K562 (cell line): ENCODE measurements around the gene SSH3. TPM values are rescaled to one million over a fixed set of nuclear protein-coding genes. Genes with fewer than 3 reads are reported as not detected.

Experiments
- E2F6 ChIP-seq, 2 experiments: IDR thresholded peaks; 2 replicates each; pipeline ENCODE4 v1.6.1; 2011; ENCODE audit warnings: borderline replicate concordance in 1 of 2, control low read depth in 1 of 2, low read depth in 1 of 2, low read length in 1 of 2, mild to moderate bottlenecking in 1 of 2, mixed read lengths in 1 of 2, moderate library complexity in 1 of 2; ENCODE audit not compliant: insufficient read depth in 1 of 2, insufficient read length in 1 of 2, poor library complexity in 1 of 2, severe bottlenecking in 1 of 2; ENCODE audit errors: extremely low read depth in 1 of 2
- POLR2A ChIP-seq: fragments of 450-650 bp; conservative IDR thresholded peaks from 2 replicates; pipeline ENCODE4 v1.6.1; 2016
- ZNF384 ChIP-seq: IDR thresholded peaks from 2 replicates; pipeline ENCODE4 v1.6.1; 2012; ENCODE audit warnings: low read depth, low read length, improper control_type of control experiment
- polyA plus RNA-seq, 8 experiments: library from polyadenylated mRNA; depleted of rRNA in 4 of 8; stranded (reverse) in 5 of 8; unstranded in 3 of 8; fragments of >200 nt; fragmentation: Nextera tagmentation in 2 of 8; fragmentation: Illumina TruSeq in 1 of 8; extraction: Ambion mirVana in 2 of 8; extraction: Trizol in 1 of 8; gene quantifications; 2 replicates each; pipeline versions ENCODE4 v1.2.1 to v1.2.3, GENCODE V29; 2011 to 2014; ENCODE audit warnings: inconsistent platforms in 1 of 8, missing spikeins in 1 of 8
- total RNA-seq, 7 experiments: library from RNA; depleted of rRNA in 6 of 7; stranded (reverse); fragments of >200 nt in 6 of 7; fragmentation: Illumina TruSeq in 2 of 7; extraction: Trizol in 2 of 7; gene quantifications; 2 replicates each; pipeline versions ENCODE4 v1.2.1 to v1.2.3, GENCODE V29; 2011 to 2021; ENCODE audit warnings: low replicate concordance in 1 of 7
- TF ChIP-seq, protein P1 (sequence below): fragments of 450-650 bp; IDR thresholded peaks from 2 replicates; pipeline ENCODE4 v1.6.1; 2017; ENCODE audit warnings: antibody characterized with exemption, mild to moderate bottlenecking
- TF ChIP-seq, protein P2 (sequence below): fragments of 450-650 bp; IDR thresholded peaks from 2 replicates; pipeline ENCODE4 v1.6.1; 2018; ENCODE audit not compliant: partially characterized antibody

The SSH3 gene
- total and polyA plus RNA-seq, 9 of the 15 experiments (the other 6 are each of a cell fraction or from before 2014, with no cell fraction given) = 0.07 to 1.0 (median 0.24) TPM; not detected in 3

DNA sequence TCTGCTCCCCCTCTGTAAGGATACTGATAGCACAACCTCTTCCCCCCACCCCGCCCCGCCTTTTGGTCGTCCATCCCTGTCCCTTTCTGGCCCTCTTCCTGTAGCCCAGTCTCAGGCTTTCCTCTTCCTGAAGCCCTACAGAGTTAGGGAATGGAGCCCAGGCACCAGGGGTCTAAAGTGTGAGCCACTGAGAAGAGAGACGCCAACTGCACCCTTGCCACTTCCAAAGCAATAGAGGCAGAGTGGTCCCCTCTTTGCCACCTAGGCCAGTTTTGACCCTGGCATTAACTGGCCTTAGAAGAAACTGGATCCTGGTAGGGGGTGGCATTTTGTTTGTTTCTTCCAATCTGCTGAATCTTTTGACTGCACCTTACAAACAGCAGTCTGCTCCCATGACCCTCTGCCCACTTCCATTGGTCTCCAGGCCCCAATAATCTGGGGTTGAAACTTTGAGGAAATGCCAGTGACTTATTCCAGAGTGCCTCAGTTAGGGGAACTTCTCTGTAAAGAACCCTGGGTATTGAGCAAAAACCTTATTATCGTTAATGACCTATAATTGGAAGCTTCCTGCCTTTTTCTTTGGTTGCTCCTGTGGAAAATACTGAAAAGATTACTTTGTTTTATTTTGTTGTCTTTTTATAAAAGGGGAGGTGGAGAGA, 46.7 kb upstream of the SSH3 start (continued):
- TF ChIP-seq, protein P1, sequence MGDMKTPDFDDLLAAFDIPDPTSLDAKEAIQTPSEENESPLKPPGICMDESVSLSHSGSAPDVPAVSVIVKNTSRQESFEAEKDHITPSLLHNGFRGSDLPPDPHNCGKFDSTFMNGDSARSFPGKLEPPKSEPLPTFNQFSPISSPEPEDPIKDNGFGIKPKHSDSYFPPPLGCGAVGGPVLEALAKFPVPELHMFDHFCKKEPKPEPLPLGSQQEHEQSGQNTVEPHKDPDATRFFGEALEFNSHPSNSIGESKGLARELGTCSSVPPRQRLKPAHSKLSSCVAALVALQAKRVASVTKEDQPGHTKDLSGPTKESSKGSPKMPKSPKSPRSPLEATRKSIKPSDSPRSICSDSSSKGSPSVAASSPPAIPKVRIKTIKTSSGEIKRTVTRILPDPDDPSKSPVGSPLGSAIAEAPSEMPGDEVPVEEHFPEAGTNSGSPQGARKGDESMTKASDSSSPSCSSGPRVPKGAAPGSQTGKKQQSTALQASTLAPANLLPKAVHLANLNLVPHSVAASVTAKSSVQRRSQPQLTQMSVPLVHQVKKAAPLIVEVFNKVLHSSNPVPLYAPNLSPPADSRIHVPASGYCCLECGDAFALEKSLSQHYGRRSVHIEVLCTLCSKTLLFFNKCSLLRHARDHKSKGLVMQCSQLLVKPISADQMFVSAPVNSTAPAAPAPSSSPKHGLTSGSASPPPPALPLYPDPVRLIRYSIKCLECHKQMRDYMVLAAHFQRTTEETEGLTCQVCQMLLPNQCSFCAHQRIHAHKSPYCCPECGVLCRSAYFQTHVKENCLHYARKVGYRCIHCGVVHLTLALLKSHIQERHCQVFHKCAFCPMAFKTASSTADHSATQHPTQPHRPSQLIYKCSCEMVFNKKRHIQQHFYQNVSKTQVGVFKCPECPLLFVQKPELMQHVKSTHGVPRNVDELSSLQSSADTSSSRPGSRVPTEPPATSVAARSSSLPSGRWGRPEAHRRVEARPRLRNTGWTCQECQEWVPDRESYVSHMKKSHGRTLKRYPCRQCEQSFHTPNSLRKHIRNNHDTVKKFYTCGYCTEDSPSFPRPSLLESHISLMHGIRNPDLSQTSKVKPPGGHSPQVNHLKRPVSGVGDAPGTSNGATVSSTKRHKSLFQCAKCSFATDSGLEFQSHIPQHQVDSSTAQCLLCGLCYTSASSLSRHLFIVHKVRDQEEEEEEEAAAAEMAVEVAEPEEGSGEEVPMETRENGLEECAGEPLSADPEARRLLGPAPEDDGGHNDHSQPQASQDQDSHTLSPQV = no peak
- TF ChIP-seq ZNF384 (no peak), E2F6 (IDR thresholded peaks at IDR 0.05; ENCODE audit: borderline replicate concordance in 1 of 2, extremely low read depth in 1 of 2, insufficient read depth in 1 of 2, insufficient read length in 1 of 2, low read depth in 1 of 2, low read length in 1 of 2, poor library complexity in 1 of 2, severe bottlenecking in 1 of 2) (no peak), POLR2A (peak; percentile 44; the same call in 1 of the 2 replicates)
- TF ChIP-seq, protein P2, sequence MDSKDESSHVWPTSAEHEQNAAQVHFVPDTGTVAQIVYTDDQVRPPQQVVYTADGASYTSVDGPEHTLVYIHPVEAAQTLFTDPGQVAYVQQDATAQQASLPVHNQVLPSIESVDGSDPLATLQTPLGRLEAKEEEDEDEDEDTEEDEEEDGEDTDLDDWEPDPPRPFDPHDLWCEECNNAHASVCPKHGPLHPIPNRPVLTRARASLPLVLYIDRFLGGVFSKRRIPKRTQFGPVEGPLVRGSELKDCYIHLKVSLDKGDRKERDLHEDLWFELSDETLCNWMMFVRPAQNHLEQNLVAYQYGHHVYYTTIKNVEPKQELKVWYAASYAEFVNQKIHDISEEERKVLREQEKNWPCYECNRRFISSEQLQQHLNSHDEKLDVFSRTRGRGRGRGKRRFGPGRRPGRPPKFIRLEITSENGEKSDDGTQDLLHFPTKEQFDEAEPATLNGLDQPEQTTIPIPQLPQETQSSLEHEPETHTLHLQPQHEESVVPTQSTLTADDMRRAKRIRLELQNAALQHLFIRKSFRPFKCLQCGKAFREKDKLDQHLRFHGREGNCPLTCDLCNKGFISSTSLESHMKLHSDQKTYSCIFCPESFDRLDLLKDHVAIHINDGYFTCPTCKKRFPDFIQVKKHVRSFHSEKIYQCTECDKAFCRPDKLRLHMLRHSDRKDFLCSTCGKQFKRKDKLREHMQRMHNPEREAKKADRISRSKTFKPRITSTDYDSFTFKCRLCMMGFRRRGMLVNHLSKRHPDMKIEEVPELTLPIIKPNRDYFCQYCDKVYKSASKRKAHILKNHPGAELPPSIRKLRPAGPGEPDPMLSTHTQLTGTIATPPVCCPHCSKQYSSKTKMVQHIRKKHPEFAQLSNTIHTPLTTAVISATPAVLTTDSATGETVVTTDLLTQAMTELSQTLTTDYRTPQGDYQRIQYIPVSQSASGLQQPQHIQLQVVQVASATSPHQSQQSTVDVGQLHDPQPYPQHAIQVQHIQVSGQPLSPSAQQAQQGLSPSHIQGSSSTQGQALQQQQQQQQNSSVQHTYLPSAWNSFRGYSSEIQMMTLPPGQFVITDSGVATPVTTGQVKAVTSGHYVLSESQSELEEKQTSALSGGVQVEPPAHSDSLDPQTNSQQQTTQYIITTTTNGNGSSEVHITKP = peak; percentile 19
